Measurements from ENCODE around the gene PLCL2.
"Not testable (repeated sequence)": the region's sequence is repeated elsewhere in the genome, so short reads cannot be mapped to it uniquely, and the experiment has no call there.

The PLCL2 gene

DNA sequence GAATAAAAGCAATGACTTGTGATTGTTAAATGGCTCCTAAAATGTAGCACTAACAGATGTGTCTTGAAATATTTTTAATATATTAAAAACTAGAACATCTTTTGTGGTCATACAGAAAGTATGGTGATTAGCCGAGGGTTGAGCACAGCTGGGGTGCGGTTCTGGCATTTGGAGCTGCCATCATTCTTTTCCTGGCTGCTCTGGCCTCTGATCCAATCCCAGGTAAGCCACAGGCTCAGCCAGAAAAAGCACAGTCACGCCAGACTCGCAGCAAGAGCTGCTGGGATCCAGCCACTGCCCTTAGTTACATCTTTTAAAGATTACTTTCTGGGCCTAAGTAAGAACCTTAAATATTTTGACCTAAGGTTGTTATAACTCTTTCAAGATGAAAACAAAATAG lies 196.8 kb downstream of the PLCL2 start:
- no peak for DNase-seq

DNA sequence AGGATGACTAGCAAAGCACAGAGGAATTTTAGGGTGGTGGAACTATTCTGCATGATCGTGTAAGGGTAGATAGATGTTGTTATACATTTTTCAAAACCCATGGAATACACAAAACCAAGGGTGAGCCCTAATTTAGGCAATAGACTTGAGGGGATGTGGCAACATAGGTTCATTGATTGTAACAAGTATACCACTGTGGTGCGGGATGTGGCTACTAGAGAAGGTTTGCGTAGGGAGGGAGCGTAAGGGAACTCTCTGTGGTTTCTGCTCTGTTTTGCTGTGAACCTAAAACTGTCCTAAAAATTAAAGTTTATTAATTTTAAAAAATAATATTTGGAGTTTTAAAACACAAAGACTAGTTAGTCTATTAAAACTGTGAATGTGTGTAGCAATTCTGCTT lies 202.8 kb downstream of the PLCL2 start:
- no peak for DNase-seq

DNA sequence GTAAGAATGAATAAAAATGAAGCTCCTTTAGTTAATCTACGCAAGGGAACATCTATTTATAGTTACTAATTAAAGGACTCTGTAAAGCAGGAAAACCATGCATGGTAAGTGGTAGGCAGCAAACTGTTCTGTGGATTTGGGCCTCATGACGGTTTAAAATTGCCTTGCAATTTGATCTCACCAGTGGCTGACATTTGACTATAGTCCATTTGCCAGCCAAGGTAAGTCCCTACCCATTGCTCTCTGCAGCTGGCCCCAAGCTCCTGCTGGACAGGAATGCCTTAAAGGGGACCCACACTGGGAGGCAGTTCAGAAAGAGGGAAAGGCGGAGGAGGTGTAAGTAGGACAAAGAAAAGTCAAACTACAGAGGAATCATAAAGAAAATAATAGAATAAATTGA lies 203.3 kb downstream of the PLCL2 start:
- DNase-seq: no peak

DNA sequence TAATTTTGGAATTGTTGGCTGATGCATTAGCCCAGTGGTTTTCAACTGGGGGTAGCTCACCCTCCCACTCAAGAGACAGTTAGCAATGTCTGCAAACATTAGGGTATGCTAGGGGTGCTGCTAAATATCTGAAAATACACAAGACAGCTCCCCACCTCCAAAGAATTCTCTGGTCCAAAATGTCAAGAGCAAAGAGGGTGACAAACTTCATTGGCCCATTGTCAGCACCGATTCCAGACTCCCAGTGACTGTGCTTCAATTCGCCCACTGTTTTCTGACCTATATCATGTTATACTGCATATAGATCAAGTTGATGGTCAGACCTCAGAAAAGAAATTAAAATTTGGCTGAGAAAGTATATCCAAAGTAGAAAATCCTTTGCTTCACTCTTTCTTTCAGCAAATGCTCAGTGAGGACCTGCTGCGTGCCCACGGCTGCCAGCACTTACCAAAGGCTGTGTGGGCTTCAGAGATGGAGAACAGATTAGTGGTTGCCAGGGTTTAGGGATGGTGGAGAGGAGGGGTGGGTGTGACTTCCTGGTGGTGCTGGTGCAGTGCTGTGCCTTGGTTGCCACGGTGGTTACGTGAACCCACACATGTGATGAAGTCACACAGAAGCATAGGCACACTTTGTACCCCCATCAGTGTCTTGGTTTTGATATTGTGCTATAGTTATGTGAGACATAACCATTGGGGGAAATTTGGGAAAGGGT lies 204.0 kb downstream of the PLCL2 start:
- no peak for DNase-seq

DNA sequence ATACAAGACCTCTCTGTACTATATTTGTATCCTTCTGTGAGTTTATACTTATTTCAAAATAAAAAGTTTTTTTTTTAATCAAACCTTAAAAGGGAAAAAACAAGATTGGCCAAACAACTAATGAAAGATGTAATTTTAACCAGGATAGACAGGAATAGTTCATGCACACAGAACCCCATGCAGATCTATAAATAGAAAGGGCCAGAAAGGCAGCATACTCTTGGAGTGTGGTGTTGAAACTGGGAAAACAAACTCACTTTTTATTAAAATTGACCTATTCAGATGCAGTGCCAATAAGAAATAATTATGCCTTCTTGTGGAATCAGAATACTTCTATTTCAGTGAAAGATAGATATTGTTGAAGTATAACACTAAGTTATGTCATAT lies 204.6 kb downstream of the PLCL2 start:
- no peak for DNase-seq

DNA sequence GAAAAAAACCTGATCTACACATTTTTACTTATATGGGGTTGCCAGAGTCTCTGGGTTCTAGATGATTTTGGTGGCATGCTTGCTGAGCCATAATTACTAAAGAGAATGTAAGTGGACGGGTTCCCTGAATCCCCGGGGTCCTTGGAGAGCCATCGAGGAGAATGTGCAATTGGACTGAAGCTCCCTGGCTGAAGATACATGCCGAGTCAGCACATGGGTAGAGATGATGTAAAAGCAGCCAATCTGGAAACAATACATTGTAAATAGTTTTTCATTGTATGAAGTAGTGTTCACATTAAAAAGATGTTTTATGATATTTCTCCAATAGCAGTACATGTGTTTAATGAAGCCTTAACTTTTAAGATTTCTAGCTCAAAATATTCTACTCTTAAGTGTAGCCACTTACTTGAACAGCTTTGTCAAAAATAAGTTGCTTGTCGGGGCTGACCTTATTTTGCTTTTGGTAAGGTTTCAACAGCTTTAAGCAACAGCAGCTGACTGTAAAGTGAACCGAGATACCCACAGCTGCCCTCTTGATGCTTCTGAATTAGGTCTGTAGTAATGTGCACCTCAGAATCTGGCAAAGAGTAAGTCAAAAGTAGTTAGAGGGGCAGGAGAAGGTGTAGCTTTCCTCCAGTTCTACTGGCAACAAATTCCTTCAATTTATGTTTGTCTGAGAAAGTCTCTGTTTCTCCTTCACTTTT lies 205.7 kb downstream of the PLCL2 start:
- DNase-seq: no peak

DNA sequence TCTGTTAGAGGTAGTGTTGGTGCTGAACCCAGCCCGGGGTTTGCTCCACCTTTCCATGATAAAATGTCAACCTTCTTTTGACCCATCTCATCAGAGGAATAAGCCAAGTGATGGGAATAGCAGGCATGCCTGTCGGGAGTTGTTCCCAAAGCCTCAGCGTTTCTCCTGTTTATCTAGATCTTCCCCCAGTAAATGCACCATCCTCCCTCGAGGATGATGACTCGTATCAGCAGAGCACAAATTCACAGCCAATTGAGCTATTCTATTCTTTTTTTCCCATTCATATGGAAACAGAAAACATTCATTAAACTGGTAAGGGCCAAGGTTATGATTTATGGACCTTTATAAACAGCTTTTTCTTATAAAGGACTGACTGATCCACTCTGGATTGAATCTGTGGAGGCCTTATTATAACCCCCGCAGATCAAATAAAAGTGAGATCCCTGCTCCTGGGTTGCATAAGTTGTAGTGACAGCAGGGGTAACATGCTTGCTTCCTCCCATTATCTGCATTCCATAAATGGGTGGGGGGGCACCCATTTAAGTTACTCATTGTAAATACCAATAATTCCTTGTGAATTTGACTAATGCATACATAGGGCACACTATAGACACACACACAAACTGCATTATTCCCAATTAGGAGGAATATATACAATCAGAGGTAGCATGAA lies 207.3 kb downstream of the PLCL2 start:
- DNase-seq: no peak

DNA sequence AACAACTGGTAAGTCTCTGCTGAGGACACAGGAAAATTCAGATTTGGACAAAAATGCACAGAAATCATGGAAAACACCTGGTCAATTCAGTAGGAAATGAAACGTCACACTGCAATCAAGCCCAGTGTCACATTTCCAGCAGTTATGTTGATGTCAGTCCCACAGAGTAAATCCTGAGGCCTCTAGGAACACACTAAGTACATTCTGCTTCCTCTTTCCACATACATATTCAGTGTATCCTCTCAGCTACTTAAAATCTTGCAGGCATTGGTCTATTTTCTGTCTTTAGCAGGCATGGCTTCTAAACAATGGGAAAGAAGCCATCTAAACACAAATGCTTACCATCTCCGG lies 207.8 kb downstream of the PLCL2 start:
- DNase-seq: no peak

DNA sequence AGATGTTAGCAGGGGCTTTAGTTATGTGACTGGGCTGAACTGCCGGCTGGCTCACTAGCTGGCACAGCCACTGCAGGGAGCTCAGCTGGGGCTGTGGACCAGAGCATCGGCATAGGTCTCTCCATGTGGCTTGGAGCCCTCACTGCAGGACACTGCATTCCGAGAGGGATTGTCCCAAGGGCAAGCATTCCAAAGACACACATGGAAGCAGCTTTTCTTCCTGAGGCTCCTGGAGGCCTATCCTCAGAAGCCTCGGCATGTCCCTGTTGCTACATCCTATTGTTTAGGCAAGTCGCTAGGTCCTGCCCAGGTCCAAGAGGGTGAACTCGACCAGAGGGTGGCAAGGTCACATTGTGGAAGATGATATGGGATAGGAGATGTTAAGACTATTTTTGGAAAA lies 209.8 kb downstream of the PLCL2 start:
- DNase-seq: no peak

DNA sequence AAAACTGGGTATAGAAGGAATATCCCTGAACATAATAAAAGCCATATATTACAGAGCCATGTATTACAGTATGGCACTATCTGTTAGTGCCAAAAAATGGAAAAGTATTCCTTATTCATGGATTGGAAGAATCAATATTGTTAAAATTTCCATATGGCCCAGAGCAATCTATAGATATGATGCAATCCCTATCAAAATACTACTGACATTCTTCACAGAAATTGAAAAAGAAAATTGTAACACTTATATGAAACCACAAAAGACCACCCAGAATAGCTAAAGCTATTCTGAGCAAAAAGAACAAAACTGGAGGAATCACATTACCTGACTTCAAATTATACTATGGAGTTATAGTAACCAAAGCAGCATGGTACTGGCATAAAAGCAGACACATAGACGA lies 218.8 kb downstream of the PLCL2 start:
- no peak for DNase-seq

DNA sequence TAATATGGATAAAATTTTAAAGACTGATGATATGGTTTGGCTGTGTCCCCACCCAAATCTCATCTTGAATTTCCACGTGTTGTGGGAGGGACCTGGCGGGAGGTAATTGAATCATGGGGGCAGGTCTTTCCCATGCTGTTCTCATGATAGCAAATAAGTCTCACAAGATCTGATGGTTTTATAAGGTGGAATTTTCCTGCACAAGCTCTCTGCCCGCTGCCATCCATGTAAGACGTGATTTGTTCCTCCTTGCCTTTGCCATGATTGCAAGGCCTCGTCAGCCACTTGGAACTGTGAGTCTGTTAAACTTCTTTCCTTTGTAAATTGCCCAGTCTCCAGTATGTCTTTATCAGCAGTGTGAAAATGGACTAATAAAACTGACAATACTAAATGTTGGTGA lies 222.0 kb downstream of the PLCL2 start:
- not testable (repeated sequence) for DNase-seq

DNA sequence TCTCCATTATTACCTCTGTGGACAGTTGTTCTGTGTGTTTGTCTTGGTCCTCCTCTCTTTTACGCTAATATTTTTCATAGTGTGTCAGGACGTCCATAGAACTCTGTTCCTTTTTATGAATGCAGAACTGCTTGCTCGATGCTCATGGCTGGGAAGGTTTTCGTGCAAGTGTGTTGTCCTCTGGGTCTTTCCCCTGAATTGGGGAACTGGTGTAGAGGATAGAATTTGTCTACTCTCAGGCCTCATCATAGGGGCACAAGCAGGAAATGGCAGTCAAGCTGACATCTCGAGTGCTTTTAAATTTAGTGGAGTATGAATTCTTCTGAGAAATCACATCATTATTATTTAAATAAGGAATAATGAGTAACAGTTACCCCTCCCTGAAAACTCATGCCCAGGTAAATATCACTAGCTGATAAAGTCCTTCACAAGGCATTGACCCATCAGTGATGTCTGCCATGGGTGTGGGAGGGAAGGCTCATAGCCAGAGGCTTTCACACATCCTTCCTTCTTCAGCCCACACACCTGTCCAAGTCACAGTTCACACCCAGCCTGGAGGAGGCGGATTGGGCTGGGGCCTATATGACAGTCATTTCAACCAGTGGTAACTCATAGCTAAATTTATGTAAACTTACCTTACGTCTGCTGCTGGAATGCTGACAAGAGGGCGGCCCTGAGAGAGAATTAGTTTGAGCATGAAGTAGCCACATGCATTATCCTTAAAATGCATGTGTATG lies 226.1 kb downstream of the PLCL2 start:
- DNase-seq: no peak

DNA sequence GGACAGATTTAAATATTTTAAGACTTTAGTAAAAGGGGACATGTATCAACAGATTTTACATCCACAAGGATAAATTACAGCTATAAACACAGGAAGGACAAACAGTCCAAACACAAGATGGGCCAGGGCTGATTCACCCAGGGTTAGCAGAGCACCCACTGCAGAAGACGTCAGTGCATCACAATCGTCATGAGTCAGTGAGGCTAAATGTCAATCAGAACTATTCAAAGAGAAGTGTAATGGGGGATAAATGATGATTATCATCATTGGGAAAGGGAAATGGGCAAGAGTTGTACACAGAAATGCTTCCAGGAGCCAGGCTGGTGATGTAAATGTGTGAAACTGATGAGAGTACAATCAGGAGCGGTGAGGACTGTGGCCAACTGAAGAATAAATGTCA lies 226.8 kb downstream of the PLCL2 start:
- no peak for DNase-seq

DNA sequence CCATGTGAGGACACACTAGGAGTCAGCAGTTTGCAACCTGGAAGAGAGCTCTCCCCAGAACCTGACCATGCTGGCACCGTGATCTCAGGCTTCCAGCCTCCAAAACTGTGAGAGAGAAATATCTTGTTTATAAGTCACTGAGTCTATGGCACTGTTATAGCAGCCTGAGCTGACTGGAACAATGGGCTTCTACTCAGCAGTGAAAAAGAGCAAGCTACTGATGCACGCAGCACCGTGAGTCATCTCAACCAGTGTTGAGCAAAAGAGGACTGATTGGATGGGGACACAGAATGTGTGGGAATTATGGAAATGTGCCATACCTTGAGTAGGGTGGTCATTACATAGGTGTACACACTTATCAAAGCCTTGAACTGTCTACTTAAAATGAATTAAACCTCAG lies 230.4 kb downstream of the PLCL2 start:
- no peak for DNase-seq

DNA sequence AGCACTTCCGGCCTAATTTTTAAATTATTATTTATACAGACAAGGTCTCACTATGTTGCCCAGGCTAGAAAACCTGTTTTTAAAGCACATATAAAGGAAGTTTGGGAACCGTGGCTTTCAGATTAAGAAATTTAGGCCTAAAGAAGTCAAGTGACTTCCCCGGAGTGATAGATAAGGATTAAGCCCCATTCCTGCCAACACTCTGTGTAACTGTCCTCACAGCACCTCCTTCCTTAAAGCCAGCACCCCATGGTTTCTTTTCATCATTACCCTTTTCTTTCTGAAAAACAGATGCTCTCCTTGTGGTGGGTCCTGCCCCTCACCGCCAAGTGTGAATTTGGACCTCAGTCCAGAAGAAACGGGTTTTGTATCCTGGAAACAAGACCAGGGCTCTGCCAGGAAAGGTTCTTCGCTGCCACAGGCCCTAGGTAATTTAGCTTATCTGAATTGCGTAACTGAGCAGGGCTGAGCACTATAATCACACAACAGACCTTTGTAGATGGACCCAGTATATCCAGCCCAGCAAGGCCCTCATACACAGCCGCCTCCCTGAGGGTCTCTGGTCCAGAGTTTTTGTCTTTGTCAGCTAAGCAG lies 231.3 kb downstream of the PLCL2 start:
- no peak for DNase-seq

DNA sequence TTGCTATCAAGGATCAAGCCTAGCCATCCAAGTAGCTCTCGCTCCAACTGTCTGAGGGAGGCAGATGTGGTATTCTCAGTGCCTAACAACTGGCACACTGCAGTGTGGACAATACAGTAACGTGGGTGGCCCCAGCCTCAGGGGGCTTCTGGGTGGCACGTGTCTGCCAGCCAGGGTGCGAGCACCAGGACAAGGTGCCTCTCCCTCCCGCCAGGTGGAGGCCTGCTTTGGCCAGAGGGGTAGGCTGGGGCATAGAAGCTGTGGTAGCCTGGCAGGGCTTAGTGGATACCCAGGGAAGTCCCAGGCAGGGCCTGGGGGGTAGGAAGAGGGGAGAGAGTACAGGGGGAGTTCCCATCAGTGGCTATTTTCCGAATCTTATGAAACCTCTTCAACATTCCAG lies 234.0 kb downstream of the PLCL2 start:
- DNase-seq: no peak

DNA sequence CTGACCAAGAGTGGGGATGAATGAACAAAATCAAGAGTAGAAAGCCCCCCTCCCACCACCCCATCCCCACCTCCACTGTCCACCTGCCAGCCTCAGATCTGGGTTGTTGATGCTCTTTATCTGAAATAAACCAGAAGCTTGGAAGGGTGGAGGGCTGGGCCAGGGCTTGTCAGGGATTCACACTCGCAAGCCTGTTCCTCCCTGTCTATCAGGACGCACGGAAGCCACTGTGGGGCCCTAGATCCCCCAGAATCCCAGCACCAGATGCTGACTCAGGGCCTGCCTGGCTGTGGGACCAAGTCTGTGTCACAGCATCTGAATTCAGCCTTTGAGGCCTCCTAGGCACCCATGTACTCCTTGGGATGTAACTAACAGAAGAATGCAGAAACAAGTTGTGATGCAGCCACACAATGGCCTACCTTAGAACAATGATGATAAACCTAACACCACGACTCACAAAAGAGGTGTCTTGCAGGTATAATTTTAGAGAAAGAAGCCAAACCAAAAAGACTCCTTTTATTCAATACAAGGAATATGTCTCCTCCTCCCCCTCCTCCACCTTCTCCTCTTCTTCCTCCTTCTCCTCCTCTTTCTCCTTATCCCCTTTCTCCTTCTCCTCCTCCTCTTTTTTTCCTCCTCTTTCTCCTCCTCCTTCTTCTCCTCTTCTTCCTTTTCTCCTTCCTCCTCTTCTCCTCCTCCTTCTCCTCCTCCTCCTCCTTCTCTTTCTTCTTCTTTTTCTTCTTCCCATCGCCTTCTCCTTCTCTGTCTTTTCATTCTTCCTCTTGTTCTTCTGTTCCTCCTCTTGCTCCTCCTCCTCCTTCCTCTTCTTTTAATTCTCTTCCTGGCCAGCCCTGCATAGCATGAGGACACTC lies 234.7 kb downstream of the PLCL2 start:
- DNase-seq: no peak

DNA sequence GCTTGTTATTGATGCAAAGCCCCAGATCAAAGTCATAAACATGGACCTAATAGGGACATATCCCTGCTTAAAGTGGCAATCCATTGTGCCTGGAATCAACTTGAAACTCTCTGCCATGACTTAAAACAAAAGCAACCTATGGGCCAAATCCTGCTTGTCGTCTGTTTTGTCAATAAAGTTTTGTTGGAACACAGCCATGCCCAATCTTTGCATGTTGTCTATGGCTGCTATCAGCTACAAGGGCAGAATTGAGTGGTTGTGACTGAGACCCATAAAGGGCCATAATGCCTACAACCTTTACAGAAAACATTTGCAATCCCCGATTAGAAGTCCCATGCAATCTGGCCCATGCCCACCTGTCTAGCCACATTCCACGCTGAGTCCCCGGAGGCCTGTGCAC lies 235.4 kb downstream of the PLCL2 start:
- no peak for DNase-seq

DNA sequence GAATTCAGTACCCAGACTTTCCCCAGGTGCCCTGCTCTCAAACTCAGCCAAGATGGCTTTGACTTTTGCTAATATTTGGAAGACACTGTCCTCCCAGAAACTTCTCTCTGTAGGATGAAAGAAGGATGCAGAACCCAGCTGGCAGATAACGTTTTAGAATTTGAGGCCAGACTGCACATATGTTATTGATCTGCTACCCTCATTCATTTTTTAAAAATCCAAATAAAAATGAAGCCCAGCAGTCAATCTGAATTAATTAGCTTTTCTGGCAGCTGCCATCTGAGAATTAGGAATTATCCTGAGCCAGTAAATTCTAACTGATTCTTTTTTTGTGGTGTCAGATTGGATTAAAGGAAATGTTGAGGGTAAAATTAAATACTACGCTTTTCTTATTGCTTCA lies 236.6 kb downstream of the PLCL2 start:
- no peak for DNase-seq

DNA sequence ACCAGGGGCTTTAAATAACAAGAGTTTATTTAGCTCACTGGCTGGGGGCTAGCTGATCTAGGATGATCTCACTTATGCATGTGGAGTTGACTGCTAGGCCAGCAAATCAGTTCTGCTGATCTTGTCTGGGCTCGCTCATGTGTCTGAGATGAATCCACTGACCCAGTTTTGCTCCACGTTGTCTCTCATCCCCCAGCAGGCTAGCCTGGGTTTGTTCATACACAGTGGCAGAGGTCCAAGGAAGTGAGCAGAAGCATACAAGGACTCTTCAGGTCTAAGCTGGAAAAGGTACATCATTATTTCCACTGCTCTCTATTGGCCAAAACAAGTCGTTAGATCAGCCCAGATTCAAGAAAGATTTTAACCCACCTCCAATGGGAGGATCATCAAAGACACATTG lies 238.0 kb downstream of the PLCL2 start:
- no peak for DNase-seq

DNA sequence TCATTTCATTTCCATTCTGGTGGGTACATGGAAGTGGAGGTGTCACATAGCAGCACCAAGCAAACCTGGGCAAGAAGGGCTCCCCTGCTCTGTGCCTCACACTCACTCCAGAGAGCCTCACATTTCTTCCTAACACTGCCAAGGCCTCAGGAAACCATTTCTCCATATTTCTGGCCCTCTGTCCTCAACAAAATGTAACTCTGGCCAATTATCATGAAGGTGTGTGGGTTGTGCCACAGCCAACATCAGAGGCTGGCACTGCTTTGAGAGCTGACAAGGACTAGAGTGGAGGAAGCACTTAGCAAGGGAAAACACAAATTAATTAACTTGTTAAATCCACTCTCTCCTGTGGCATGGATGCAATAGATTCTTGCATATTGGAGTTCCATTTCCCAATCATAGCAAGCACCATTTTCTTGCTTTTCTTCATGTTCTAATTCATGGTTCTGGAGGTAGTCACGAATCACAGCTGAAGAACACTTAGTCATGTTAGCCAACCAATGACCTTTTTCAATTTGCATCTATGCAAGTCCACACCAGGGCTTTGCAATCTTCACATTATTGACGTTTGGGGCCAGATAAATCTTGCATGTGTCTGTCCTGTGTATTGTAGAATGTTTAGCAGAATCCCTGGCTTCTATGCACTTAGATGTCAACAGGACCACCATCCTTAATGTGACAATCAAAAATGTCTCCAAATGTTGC lies 241.1 kb downstream of the PLCL2 start:
- DNase-seq: no peak

DNA sequence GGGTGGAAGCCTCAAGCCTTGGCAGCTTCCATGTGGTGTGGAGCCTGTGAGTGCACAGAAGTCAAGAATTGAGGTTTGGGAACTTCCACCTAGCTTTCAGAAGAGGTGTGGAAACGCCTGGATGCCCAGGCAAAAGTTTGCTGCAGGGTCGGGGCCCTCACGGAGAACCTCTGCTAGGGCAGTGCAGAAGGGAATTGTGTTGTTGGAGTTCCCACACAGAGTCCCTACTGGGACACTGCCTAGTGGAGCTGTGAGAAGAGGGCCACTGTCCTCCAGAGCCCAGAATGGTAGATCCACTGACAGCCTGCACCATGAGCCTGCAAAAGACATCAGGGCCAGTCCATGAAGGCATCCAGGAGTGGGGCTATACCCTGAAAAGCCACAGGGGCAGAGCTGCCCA lies 243.9 kb downstream of the PLCL2 start:
- DNase-seq: not testable (repeated sequence)
